Astrocyte of the cerebellum (primary cell): ENCODE results near the gene TBCK.

ENCODE experiments used
- DNase-seq: peaks from one replicate; pipeline ENCODE4 v3.0.0-alpha.2; 2011; ENCODE audit warnings: low read depth
- H3K4me3 ChIP-seq: 2 replicates; pipeline ENCODE4 v1.5.1; 2011; ENCODE audit warnings: mild to moderate bottlenecking, low read depth, low read length, moderate library complexity
- in situ Hi-C: cut with HindIII; loops from 2 replicates; pipeline ENCODE4 v1.10.0; 2017; ENCODE audit warnings: low sequenced_read_pairs
- TF ChIP-seq, protein P1 (sequence below): IDR thresholded peaks from 2 replicates; pipeline ENCODE4 v1.5.1; 2012; ENCODE audit warnings: low read length, low read depth, moderate library complexity, mild to moderate bottlenecking; ENCODE audit errors: missing control alignments

Gene TBCK

DNA sequence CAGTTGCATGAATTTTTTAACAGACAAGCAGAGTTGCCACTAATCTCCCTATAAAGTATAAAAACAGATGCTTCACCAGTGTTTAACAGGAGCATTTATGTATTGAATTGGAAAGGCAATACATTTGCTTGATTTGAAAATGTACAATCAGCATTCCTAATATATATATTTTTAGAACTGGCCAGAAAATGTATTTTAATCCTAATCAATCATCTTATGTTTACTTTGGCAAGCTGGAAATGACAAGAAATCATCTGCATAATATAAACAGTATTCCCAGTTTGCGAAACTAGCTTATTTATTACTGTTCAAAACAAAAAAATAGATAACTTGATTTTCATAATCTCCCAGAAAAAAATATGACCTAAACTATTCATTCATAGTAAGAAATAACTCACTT lies 123.9 kb downstream of the TBCK start:
- no peak overlapping the region for H3K4me3 ChIP-seq
- DNase-seq: no peak
- TF ChIP-seq, protein P1, sequence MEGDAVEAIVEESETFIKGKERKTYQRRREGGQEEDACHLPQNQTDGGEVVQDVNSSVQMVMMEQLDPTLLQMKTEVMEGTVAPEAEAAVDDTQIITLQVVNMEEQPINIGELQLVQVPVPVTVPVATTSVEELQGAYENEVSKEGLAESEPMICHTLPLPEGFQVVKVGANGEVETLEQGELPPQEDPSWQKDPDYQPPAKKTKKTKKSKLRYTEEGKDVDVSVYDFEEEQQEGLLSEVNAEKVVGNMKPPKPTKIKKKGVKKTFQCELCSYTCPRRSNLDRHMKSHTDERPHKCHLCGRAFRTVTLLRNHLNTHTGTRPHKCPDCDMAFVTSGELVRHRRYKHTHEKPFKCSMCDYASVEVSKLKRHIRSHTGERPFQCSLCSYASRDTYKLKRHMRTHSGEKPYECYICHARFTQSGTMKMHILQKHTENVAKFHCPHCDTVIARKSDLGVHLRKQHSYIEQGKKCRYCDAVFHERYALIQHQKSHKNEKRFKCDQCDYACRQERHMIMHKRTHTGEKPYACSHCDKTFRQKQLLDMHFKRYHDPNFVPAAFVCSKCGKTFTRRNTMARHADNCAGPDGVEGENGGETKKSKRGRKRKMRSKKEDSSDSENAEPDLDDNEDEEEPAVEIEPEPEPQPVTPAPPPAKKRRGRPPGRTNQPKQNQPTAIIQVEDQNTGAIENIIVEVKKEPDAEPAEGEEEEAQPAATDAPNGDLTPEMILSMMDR: no peak
- in situ Hi-C loops: no loop called here

DNA sequence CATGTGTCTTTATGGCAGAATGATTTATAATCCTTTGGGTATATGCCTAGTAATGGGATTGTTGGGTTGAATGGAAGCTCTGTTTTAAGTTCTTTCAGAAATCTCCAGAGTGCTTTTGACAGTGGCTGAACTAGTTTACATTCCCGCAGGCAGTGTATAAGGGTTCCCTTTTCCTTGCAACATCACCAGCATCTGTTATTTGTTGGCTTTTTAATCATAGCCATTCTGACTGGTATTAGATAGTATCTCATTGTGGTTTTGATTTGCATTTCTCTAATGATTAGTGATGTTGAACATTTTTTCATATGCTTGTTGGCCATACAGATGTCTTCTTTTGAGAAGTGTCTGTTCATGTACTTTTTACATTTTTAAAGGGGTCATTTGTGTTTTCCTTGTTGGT lies 129.8 kb downstream of the TBCK start:
- TF ChIP-seq, protein P1: no peak
- no peak for DNase-seq
- no peak overlapping the region for H3K4me3 ChIP-seq
- in situ Hi-C loops: no loop called here

DNA sequence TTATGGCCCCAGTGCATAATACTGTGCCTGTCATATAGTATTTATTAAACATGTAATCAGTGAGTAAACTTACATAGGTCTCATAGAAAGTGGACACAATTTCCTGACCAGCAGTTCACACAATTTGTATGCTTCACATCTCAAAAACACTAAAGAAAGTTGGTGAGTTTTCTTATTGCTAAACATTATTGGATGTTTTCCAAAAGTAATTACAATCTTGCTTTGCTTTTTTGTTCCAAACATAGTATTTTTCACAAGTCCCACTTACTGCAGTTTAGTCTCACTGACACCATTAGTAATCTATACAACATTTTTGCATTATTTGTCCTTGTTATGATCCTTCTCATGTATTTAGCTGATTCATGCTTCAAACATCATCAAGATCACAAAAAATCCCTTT lies 132.5 kb downstream of the TBCK start:
- TF ChIP-seq, protein P1: no peak
- no peak overlapping the region for H3K4me3 ChIP-seq
- DNase-seq: no peak
- in situ Hi-C loops: no loop called here

DNA sequence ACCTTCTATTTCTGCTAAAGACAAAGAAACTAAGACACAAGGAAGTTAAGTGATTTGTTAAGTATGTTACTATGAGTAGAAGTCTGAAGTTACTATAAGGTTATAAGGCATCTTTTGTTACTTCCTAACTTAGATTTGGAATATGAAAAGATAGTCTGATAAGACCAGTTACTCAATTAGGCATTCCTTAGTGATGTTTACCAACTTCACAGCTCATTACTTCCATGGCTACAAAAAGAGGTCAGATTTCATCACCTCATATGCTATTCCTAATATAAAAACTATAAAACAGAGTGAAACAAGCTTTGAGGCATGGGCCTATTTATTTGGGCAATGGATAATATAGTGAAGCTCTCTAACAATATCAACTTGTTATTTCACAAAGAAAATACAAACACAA lies 143.1 kb downstream of the TBCK start:
- no peak for DNase-seq
- TF ChIP-seq, protein P1: no peak
- H3K4me3 ChIP-seq: no peak overlapping the region
- in situ Hi-C loops: no loop called here

DNA sequence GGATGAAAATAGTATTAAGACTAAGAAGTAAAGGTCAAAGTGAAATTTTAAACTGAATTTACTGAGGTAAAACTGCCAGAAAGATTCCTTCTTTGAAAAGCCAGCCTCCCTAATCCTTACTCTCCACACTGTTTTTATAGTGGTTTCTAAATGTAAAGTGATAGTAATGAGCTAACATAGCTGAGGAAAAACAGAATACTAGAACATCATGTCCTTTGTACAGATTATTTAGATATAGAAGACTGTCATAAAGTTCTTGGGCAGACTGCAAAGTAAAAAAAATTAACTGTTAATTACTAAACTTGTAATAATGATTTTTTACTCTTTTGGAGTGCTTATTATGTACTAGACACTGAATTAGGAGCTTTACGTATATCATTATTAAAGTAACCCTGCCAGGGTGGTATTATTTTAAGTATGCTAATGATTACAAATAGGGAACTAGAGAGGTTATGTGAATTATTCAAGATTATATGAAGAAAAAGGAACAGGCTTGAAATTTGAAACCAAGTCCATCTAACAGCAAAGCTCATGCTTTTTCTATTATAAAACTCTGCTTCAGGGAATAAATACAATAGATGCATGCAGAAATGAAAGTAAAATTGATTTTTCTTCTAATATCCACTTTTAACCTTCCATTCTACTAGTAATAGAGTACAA lies 150.5 kb downstream of the TBCK start:
- no peak overlapping the region for H3K4me3 ChIP-seq
- TF ChIP-seq, protein P1: no peak
- in situ Hi-C loops: no loop called here
- DNase-seq: no peak

DNA sequence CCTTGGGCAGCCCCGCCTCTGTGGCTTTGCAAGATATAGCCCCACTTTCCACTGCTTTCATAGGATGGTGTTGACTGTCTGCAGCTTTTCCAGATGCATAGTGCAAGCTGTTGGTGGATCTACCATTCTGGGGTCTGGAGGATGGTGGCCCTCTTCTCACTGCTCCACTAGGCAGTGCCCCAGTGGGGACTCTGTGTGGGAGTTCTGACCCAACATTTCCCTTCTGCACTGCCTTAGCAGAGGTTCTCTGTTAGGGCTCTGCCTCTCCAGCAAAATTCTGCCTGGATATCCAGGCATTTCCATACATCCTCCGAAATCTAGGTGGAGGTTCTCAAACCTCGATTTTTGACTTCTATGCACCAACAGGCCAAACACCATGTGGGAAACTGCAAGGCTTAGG lies 153.7 kb downstream of the TBCK start:
- H3K4me3 ChIP-seq: no peak overlapping the region
- TF ChIP-seq, protein P1: no peak
- in situ Hi-C loops: no loop called here
- no peak for DNase-seq
